ENCODE data around the gene TUBGCP6. TPM values are rescaled to one million over a fixed set of nuclear protein-coding genes. Genes with fewer than 3 reads are reported as not detected.

The TUBGCP6 gene
- total and polyA plus RNA-seq, 10 of the 15 experiments (the other 5 are each of a cell fraction or from before 2014, with no cell fraction given), result 0.74 to 41.4 (median 19.4) TPM

- no peak for TF ChIP-seq CEBPB (IDR thresholded peaks at IDR 0.05; ENCODE audit: borderline replicate concordance in 1 of 2, low read depth in 2 of 2, low read length in 2 of 2)
- TF ChIP-seq, protein P1, sequence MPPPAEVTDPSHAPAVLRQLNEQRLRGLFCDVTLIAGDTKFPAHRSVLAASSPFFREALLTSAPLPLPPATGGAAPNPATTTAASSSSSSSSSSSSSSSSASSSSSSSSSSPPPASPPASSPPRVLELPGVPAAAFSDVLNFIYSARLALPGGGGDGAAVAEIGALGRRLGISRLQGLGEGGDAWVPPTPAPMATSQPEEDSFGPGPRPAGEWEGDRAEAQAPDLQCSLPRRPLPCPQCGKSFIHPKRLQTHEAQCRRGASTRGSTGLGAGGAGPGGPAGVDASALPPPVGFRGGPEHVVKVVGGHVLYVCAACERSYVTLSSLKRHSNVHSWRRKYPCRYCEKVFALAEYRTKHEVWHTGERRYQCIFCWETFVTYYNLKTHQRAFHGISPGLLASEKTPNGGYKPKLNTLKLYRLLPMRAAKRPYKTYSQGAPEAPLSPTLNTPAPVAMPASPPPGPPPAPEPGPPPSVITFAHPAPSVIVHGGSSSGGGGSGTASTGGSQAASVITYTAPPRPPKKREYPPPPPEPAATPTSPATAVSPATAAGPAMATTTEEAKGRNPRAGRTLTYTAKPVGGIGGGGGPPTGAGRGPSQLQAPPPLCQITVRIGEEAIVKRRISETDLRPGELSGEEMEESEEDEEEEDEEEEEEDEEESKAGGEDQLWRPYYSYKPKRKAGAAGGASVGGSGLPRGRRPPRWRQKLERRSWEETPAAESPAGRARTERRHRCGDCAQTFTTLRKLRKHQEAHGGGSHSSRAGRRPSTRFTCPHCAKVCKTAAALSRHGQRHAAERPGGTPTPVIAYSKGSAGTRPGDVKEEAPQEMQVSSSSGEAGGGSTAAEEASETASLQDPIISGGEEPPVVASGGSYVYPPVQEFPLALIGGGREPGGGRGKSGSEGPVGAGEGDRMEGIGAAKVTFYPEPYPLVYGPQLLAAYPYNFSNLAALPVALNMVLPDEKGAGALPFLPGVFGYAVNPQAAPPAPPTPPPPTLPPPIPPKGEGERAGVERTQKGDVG (CRISPR knock-in tag; IDR thresholded peaks at IDR 0.05), result no peak
- no peak for TF ChIP-seq FOXM1 (IDR thresholded peaks at IDR 0.05; ENCODE audit: low read depth, low read length)
- no peak for TF ChIP-seq HDAC6 (IDR thresholded peaks at IDR 0.05; ENCODE audit: unreplicated experiment)
- TF ChIP-seq, protein P2, sequence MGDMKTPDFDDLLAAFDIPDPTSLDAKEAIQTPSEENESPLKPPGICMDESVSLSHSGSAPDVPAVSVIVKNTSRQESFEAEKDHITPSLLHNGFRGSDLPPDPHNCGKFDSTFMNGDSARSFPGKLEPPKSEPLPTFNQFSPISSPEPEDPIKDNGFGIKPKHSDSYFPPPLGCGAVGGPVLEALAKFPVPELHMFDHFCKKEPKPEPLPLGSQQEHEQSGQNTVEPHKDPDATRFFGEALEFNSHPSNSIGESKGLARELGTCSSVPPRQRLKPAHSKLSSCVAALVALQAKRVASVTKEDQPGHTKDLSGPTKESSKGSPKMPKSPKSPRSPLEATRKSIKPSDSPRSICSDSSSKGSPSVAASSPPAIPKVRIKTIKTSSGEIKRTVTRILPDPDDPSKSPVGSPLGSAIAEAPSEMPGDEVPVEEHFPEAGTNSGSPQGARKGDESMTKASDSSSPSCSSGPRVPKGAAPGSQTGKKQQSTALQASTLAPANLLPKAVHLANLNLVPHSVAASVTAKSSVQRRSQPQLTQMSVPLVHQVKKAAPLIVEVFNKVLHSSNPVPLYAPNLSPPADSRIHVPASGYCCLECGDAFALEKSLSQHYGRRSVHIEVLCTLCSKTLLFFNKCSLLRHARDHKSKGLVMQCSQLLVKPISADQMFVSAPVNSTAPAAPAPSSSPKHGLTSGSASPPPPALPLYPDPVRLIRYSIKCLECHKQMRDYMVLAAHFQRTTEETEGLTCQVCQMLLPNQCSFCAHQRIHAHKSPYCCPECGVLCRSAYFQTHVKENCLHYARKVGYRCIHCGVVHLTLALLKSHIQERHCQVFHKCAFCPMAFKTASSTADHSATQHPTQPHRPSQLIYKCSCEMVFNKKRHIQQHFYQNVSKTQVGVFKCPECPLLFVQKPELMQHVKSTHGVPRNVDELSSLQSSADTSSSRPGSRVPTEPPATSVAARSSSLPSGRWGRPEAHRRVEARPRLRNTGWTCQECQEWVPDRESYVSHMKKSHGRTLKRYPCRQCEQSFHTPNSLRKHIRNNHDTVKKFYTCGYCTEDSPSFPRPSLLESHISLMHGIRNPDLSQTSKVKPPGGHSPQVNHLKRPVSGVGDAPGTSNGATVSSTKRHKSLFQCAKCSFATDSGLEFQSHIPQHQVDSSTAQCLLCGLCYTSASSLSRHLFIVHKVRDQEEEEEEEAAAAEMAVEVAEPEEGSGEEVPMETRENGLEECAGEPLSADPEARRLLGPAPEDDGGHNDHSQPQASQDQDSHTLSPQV (IDR thresholded peaks at IDR 0.05), result no peak
- peak in 2 of 3 experiments; percentile 11 to 14; a peak in 2 of 6 replicates for TF ChIP-seq CTCF (IDR thresholded peaks at IDR 0.05 in 2 of 3, conservative IDR thresholded peaks at IDR 0.05 in 1 of 3; ENCODE audit: control insufficient read depth in 2 of 3, extremely low read depth in 1 of 3, insufficient read depth in 1 of 3, low read depth in 3 of 3, low read length in 3 of 3)
- TF ChIP-seq, protein P3, sequence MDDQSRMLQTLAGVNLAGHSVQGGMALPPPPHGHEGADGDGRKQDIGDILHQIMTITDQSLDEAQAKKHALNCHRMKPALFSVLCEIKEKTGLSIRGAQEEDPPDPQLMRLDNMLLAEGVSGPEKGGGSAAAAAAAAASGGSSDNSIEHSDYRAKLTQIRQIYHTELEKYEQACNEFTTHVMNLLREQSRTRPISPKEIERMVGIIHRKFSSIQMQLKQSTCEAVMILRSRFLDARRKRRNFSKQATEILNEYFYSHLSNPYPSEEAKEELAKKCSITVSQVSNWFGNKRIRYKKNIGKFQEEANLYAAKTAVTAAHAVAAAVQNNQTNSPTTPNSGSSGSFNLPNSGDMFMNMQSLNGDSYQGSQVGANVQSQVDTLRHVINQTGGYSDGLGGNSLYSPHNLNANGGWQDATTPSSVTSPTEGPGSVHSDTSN (IDR thresholded peaks at IDR 0.05; ENCODE audit: insufficient replicate concordance, low read depth, low read length), result no peak
- TF ChIP-seq EED (IDR thresholded peaks at IDR 0.05; ENCODE audit: low read depth), result no peak
- no peak; the same call in 1 of the 2 replicates for TF ChIP-seq POLR2AphosphoS5 (IDR thresholded peaks at IDR 0.05; ENCODE audit: low read length)
- TF ChIP-seq SREBF2 (IDR thresholded peaks at IDR 0.05; ENCODE audit: low read length), result no peak
- no peak for TF ChIP-seq MXI1 (IDR thresholded peaks at IDR 0.05; ENCODE audit: low read depth, low read length)
- TF ChIP-seq HSF1 (IDR thresholded peaks at IDR 0.05; ENCODE audit: low read depth, low read length), result no peak
These were observed 1.7 kb upstream of the TUBGCP6 start (continued) for GRCh38 chr22:50246242-50247175.
